ENCODE measurements around the gene EML6.
A peak's percentile ranks its signal among the peaks of the same experiment; 100 is the strongest.

EML6 gene

GRCh38 chr2:54810246-54810645 lies 86.8 kb downstream of the EML6 start:
- H3K4me1 ChIP-seq = no peaks in the 10 kb centered on the region

DNA sequence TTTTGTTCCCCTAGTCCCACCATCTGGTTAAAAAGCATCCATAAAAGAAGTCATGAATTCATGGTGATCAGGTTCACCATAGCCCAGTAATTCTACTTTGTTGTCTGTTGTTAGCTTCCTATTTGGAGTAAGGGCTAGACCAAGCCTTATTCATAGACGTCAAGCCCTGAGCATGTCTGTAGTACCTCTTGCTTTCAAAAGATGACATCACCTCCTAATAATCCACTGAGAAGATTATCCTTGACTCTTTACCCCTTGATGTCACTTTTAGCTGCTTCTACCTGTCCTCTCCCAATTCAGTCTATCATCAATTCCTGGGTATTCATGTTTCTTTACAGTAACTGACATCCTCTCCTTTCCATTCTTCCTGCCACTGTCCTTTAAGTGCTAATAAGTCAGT lies 90.1 kb downstream of the EML6 start:
- Histone ChIP-seq H3K4me1 (no peaks in the 10 kb centered on the region), H3K9me3 (no peaks in the 10 kb centered on the region), H3K27me3 (no peaks in the 10 kb centered on the region), H3K27ac (no peak overlapping the region), H3K9ac (no peak overlapping the region), H3K4me2 (no peak overlapping the region), H4K20me1 (no peaks in the 10 kb centered on the region), H3K36me3 (no peaks in the 10 kb centered on the region), H3K4me3 (no peak overlapping the region)
- no peak for TF ChIP-seq Cebpa-rat (IDR thresholded peaks at IDR 0.05)

More at GRCh38 chr2:54810246-54810645, 86.8 kb downstream of the EML6 start:
- H3K9me3 ChIP-seq = peaks cover under 1% of the 10 kb centered on the region; the same call in 1 of the 2 replicates
- H3K4me2 ChIP-seq = no peak overlapping the region
- H3K4me3 ChIP-seq = no peak overlapping the region
- no peaks in the 10 kb centered on the region for H3K36me3 ChIP-seq
- H4K20me1 ChIP-seq = no peaks in the 10 kb centered on the region
- H3K27me3 ChIP-seq = no peaks in the 10 kb centered on the region
- H3K27ac ChIP-seq = no peak overlapping the region
- TF ChIP-seq Cebpa-rat (IDR thresholded peaks at IDR 0.05) = no peak
- H3K9ac ChIP-seq = no peak overlapping the region

GRCh38 chr2:54814389-54815147 lies 91.1 kb downstream of the EML6 start:
- Histone ChIP-seq H3K9me3 (no peaks in the 10 kb centered on the region), H3K4me3 (no peak overlapping the region), H3K9ac (no peak overlapping the region), H3K27ac (no peak overlapping the region), H3K36me3 (no peaks in the 10 kb centered on the region), H4K20me1 (no peaks in the 10 kb centered on the region), H3K4me1 (no peaks in the 10 kb centered on the region), H3K27me3 (no peaks in the 10 kb centered on the region), H3K4me2 (no peak overlapping the region)
- no peak for TF ChIP-seq Cebpa-rat (IDR thresholded peaks at IDR 0.05)

DNA sequence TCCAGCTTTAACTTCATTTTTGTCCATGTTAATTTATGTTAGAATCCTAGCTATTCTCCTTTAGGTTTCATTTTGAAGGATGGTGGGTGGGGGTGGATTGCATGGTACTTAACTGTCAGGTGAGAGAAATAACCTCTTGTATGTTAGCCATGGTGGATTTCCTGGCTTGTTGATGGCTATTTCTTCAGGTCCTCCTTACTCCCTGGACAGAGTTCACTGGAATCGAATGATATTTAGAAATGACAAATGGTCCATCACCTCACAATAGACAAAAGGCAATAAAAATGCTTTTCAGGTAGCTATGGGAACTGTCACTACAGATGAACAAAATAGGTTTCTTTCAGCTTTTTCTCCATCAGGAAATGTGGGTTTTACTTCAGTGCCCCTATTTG lies 91.7 kb downstream of the EML6 start:
- no peak for TF ChIP-seq Cebpa-rat (IDR thresholded peaks at IDR 0.05)
- H3K27ac ChIP-seq = no peak overlapping the region
- H3K9ac ChIP-seq = no peak overlapping the region
- no peaks in the 10 kb centered on the region for H3K36me3 ChIP-seq
- no peaks in the 10 kb centered on the region for H3K4me1 ChIP-seq
- no peak overlapping the region for H3K4me2 ChIP-seq
- H3K4me3 ChIP-seq = no peak overlapping the region
- no peaks in the 10 kb centered on the region for H3K27me3 ChIP-seq
- H4K20me1 ChIP-seq = no peaks in the 10 kb centered on the region
- H3K9me3 ChIP-seq = no peaks in the 10 kb centered on the region

DNA sequence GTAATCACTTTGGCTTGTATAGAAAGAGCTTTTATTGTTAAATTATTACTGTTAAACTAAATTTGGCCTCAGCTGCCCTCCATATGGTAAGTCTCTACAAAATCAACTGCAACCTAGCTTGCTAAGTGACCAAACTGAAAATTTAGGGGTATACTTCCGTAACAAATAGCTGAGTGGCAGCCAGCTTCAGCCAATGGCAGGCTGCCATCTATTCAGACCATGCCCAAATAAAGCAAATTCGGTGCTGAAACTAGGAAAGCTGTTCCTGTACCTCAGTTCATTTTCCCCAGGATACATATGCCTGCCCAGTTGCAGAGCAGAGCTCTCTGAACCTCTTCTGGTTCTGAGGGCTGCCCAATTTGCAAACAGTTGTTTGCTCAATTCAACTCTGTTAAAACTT lies 94.8 kb downstream of the EML6 start:
- no peak overlapping the region for H3K9ac ChIP-seq
- TF ChIP-seq Cebpa-rat (IDR thresholded peaks at IDR 0.05) = no peak
- no peak overlapping the region for H3K27ac ChIP-seq
- no peak overlapping the region for H3K4me3 ChIP-seq
- no peaks in the 10 kb centered on the region for H4K20me1 ChIP-seq
- no peaks in the 10 kb centered on the region for H3K9me3 ChIP-seq
- no peak overlapping the region for H3K4me2 ChIP-seq
- no peaks in the 10 kb centered on the region for H3K27me3 ChIP-seq
- no peaks in the 10 kb centered on the region for H3K4me1 ChIP-seq
- H3K36me3 ChIP-seq = no peaks in the 10 kb centered on the region

GRCh38 chr2:54820558-54820957 lies 97.1 kb downstream of the EML6 start:
- Histone ChIP-seq H3K4me3 (no peak overlapping the region), H3K4me2 (no peak overlapping the region), H3K4me1 (no peaks in the 10 kb centered on the region), H3K9me3 (no peaks in the 10 kb centered on the region), H3K27ac (no peak overlapping the region), H3K27me3 (no peaks in the 10 kb centered on the region), H3K9ac (no peak overlapping the region), H3K36me3 (no peaks in the 10 kb centered on the region), H4K20me1 (no peaks in the 10 kb centered on the region)
- no peak for TF ChIP-seq Cebpa-rat (IDR thresholded peaks at IDR 0.05)

- no peak overlapping the region for H3K27ac ChIP-seq
- no peaks in the 10 kb centered on the region for H3K36me3 ChIP-seq
- TF ChIP-seq Cebpa-rat (IDR thresholded peaks at IDR 0.05) = no peak
- no peaks in the 10 kb centered on the region for H3K4me1 ChIP-seq
- H3K27me3 ChIP-seq = no peaks in the 10 kb centered on the region
- H3K4me2 ChIP-seq = no peak overlapping the region
- H3K9me3 ChIP-seq = no peaks in the 10 kb centered on the region
- H3K9ac ChIP-seq = no peak overlapping the region
- H3K4me3 ChIP-seq = no peak overlapping the region
- H4K20me1 ChIP-seq = no peaks in the 10 kb centered on the region
Observed at GRCh38 chr2:54824567-54824966, 101.1 kb downstream of the EML6 start.

- no peak overlapping the region for H3K4me3 ChIP-seq
- no peaks in the 10 kb centered on the region for H3K4me1 ChIP-seq
- H3K27me3 ChIP-seq = no peaks in the 10 kb centered on the region
- H3K4me2 ChIP-seq = no peak overlapping the region
- no peaks in the 10 kb centered on the region for H3K9me3 ChIP-seq
- H3K36me3 ChIP-seq = no peaks in the 10 kb centered on the region
- H4K20me1 ChIP-seq = no peaks in the 10 kb centered on the region
- H3K9ac ChIP-seq = no peak overlapping the region
- H3K27ac ChIP-seq = no peak overlapping the region
- no peak for TF ChIP-seq Cebpa-rat (IDR thresholded peaks at IDR 0.05)
Observed at GRCh38 chr2:54830546-54830945, 107.1 kb downstream of the EML6 start.

DNA sequence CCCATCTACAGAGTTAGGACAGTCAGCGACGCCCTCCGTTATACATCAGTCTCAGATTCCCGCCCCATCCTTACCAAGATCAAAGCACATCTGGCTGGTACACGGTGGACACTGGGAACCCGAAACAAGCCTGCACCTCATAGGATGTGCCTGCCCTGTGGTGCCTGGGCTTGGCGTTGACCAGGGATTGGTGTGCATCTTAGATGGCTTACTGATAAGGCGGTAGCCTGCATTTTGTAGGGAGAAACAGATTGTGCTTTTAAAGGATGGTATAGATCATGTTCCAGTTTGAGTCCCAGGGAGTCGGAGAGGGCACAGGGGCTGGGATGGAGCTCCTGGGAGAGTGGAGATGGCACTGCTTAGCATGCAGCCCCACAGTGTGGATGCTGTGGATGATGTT lies 108.0 kb downstream of the EML6 start:
- no peaks in the 10 kb centered on the region for H3K27me3 ChIP-seq
- H3K36me3 ChIP-seq = no peaks in the 10 kb centered on the region
- H4K20me1 ChIP-seq = no peaks in the 10 kb centered on the region
- H3K9me3 ChIP-seq = no peaks in the 10 kb centered on the region
- no peak overlapping the region for H3K27ac ChIP-seq
- H3K4me3 ChIP-seq = no peak overlapping the region
- H3K4me2 ChIP-seq = no peak overlapping the region
- no peak for TF ChIP-seq Cebpa-rat (IDR thresholded peaks at IDR 0.05)
- peaks cover 1% of the 10 kb centered on the region for H3K4me1 ChIP-seq
- no peak overlapping the region for H3K9ac ChIP-seq

GRCh38 chr2:54834721-54835120 lies 111.3 kb downstream of the EML6 start:
- Histone ChIP-seq H3K9me3 (no peaks in the 10 kb centered on the region), H3K4me3 (no peak overlapping the region), H3K27me3 (no peaks in the 10 kb centered on the region), H3K36me3 (no peaks in the 10 kb centered on the region), H3K4me1 (peaks cover 6% of the 10 kb centered on the region), H4K20me1 (no peaks in the 10 kb centered on the region), H3K4me2 (no peak overlapping the region), H3K27ac (no peak overlapping the region), H3K9ac (no peak overlapping the region)
- no peak for TF ChIP-seq Cebpa-rat (IDR thresholded peaks at IDR 0.05)

DNA sequence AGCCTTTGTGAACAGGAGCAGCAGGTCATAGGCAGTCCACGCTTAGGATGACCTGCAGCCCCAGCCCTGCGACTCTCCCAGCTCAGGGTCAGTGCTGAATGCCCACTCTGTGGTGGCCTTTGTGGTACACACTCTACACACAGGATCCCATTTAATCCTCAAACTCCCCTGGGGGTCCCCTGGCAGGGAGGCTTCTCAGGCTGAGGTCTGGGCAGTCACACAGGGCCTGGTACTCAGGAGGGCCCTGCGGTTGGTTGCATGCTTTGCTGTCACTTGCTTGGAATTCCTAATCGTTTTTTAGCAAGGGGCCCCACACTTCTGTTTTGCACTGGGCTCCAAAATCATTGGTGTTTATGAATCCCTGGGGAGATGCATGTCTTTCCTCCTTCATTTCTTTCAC lies 113.0 kb downstream of the EML6 start:
- Histone ChIP-seq H3K4me1 (peaks cover 6% of the 10 kb centered on the region), H4K20me1 (no peaks in the 10 kb centered on the region), H3K27ac (no peak overlapping the region), H3K27me3 (no peaks in the 10 kb centered on the region), H3K4me3 (no peak overlapping the region), H3K9me3 (no peaks in the 10 kb centered on the region), H3K4me2 (peak overlapping the region; percentile 24), H3K36me3 (no peaks in the 10 kb centered on the region), H3K9ac (no peak overlapping the region)
- no peak for TF ChIP-seq Cebpa-rat (IDR thresholded peaks at IDR 0.05)

Measured in BLaER1 (cell line).